Skin epidermis (tissue), 12 donors: ENCODE data around the gene ARG1.
"Not testable (repeated sequence)": the region's sequence is repeated elsewhere in the genome, so short reads cannot be mapped to it uniquely, and the experiment has no call there.

Source experiments
- H3K27ac ChIP-seq, 21 experiments: fragments of 200-600 bp; sonication (generic) in 11 of 21; one replicate each; pipeline ENCODE4 v1.5.0; 2020; ENCODE audit warnings: mild to moderate bottlenecking in 3 of 21, inconsistent platforms in 2 of 21, moderate library complexity in 2 of 21
- H3K4me3 ChIP-seq, 7 experiments: fragments of 200-600 bp; sonication (generic) in 2 of 7; one replicate each; pipeline ENCODE4 v1.5.0; 2020; ENCODE audit warnings: inconsistent platforms in 2 of 7, mild to moderate bottlenecking in 2 of 7, moderate library complexity in 1 of 7

Gene ARG1

DNA sequence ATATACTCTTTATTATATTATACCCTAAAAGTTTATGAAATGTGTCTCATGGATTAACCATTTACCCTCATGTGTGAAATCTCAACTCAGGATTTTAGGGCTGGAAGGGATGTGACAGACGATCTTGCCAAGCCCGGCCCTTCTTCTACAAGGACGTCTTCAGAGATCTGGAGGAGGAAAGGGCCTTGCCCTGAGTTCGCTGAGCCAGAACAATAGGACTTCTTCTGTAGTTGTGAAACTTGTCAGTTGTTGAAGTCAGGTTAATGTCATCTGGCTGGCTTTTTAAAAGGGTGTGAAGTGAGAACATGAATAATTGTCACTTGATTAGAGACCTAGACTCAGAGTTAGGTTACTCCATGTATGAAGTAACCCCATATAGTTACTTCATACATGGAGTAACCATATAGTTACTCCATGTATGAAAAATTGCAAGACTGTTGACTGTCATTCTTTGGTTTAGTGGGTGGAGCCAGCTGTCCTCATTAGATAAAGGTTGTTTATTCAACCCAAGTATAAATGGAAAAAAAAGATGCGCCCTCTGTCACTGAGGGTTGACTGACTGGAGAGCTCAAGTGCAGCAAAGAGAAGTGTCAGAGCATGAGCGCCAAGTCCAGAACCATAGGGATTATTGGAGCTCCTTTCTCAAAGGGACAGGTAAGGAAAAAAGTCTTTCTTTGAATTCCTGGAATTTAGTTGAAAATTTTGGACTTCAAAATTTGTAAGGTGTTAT, at the start of gene ARG1:
Gene ARG1, plus strand, starts transcription at position 541 of the 730 bp plus-strand sequence. Its CDS starts 57 bp downstream, at position 598.
- peak within 1 kb of the TSS in 1 of 7 experiments; percentile 0 for H3K4me3 ChIP-seq
- H3K27ac ChIP-seq, result peak within 1 kb of the TSS in 2 of 21 experiments; percentile 10 to 25

DNA sequence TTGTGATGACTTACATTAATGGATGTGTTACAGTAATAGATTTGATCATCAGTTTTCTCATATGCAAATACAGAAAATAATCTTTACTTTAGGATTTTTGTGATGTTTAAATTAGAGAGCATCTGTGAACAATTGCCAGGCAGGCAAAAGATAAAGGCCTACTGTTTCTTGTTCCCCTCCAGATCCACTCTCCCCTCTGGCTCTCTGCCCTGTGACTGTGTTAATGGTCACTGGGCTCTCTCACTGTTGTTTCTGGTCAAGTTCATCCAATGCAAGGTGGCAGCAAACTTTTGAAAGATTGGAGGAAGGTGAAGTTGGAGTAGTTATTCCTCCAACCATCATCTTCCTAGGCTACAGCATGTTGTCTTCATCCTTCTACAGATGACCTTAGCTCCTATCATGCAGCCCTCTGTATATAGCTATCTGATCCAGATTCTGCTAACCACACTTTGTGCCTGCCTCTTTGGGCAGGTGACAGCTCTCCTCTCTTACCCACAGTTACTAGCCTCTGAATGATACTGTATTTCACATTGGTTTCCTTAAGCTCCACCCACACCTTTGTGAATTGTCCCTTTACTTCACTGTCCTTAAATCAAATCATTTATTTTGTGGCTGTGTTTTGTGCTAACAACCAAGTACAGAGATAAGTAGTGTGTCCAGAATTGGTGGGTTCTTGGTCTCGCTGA, 48.9 kb upstream of the ARG1 start:
- Histone ChIP-seq H3K27ac (no peak overlapping the region), H3K4me3 (no peak overlapping the region)

DNA sequence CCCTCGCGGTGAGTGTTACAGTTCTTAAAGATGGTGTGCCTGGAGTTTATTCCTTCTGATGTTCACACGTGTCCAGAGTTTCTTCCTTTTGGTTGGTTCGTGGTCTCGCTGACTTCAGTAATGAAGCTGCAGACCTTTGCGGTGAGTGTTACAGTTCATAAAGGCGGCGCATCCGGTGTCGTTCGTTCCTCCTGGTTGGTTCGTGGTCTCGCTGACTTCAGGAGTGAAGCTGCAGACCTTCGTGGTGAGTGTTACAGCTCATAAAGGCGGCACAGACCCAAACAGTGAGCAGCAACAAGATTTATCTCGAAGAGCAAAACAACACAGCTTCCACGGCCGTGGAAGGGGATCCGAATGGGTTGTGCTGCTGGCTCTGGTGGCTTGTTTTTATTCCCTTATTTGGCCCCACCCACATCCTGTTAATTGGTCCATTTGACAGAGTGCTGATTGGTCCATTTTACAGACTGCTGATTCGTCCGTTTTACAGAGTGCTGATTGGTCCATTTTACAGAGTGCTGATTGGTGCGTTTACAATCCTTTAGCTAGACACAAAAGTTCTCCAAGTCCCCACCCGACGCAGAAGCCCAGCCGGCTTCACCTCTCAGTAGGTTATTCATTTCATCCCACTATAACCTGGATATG, 48.2 kb upstream of the ARG1 start:
- Histone ChIP-seq H3K27ac (no peak overlapping the region), H3K4me3 (no peak overlapping the region)

DNA sequence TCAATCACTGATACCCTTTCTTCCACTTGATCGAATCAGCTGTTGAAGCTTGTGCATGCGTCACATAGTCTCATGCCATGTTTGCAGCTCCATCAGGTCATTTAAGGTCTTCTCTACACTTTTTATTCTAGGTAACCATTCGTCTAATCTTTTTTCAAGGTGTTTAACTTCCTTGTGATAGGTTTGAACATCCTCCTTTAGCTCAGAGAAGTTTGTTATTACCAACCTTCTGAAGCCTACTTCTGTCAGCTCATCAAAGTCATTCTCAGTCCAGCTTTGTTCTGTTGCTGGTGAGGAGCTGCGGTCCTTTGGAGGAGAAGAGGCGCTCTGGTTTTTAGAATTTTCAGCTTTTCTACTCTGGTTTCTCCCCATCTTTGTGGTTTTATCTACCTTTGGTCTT, 42.1 kb upstream of the ARG1 start:
- H3K4me3 ChIP-seq, result not testable (repeated sequence)

DNA sequence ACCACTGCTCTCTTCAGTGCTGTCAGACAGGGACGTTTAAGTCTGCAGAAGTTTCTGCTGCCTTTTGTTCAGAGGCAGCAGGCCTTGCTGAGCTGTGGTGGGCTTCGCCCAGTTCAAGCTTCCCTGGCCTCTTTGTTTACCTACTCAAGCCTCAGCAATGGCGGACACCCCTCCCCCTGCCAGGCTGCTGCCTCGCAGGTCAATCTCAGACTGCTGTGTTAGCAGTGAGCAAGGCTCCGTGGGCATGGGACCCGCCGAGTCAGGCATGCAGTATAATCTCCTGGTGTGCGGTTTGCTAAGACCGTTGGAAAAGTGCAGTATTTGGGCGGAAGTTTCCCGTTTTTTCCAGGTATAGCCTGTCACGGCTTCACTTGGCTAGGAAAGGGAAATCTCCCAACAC, 41.3 kb upstream of the ARG1 start:
- not testable (repeated sequence) for H3K27ac ChIP-seq, H3K4me3 ChIP-seq

More for the DNA sequence above, 42.1 kb upstream of the ARG1 start:
- H3K27ac ChIP-seq, result not testable (repeated sequence)

DNA sequence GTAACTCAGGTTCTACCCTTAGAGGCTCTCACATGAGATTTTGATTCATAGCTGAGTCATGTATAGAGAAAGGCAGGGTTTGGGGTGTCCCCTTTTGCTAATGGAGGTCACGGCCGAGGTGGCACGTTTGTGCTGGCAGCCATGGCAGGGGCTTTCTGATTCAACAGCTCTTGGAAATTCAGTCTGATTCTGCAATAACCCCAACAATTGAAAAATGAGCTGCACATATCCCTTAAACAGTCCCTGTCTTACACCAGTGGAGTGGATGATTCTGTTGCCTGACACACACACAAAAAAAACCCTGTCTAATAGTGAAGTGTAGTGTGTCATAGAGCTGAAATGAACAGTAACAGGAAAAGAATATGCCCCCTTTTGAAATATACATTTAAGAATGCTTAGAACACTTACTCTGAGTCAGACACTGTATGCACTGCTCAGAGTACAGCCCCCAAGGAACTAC, 40.4 kb upstream of the ARG1 start:
- no peak overlapping the region for H3K27ac ChIP-seq
- H3K4me3 ChIP-seq, result no peak overlapping the region

DNA sequence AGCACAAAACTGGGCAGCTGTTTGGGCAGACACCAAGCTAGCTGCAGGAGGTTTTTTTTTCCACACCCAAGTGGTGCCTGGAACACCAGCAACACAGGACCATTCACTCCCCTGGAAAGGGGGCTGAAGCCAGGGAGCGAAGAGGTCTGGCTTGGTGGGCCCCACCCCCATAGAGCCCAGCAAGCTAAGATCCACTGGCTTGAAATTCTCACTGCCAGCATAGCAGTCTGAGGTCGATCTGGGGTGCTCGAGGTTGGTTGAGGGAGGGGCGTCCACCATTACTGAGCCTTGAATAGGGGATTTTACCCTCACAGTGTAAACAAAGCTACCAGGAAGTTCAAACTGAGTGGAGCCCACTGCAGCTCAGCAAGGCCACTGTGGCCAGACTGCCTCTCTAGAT, 34.4 kb upstream of the ARG1 start:
- H3K4me3 ChIP-seq, H3K27ac ChIP-seq: not testable (repeated sequence)

DNA sequence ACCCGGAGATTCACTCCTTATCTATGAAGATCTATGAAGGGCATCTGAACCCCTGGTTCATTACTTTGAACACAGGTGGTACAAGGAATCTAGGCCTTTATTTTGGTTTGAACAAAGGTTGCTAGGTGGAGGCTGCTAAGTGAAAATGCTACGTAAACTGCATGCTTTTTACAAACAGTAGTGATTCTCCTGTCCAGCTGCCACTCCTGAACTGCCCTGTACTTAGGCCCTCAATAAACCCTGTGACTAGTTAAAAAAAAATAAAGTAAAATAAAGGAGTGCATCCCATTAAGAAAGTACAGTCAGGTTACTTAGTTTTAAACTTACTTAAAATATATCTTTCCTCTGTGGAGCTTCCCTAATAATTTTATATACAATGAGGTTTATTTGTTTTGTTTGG, 27.7 kb upstream of the ARG1 start:
- Histone ChIP-seq H3K27ac (no peak overlapping the region), H3K4me3 (no peak overlapping the region)

DNA sequence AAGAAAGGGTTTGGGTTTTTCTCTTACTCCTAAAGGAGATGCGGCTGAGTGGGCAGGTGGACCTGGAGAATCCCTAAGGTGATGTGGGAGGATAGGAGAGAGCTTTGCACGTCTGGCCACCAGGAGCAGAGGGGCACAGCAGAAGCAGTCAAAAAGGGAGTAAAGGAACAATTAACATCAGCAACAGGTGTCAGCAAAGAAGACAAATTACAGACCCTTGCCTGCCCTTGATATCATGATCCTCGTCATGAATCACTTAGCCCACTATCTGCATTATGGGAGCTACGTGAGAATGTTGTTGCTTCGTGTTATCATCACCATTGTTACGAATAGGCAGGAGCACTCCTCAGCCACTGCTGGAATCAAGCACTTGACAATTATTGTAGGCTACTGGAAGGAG, 25.5 kb upstream of the ARG1 start:
- Histone ChIP-seq H3K4me3 (no peak overlapping the region), H3K27ac (no peak overlapping the region)

DNA sequence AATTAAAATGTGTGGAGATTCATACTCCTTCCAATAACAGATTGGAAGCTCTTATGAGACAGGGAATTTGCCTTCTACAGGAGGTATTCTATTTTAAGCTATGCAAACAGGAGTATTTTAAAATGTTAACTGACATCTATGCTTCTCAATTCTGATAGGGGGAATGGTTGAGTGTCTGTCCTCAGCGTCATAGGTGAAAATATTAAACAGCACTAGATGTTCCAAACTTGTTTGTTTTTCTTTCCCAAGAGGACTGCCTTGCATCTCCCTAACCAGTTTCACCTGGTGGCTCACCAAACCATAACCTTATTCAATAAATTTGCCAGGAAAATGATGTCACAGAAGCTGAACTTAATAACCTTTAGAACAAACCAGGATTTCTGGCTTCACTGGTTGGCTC, 24.6 kb upstream of the ARG1 start:
- Histone ChIP-seq H3K4me3 (no peak overlapping the region), H3K27ac (no peak overlapping the region)

DNA sequence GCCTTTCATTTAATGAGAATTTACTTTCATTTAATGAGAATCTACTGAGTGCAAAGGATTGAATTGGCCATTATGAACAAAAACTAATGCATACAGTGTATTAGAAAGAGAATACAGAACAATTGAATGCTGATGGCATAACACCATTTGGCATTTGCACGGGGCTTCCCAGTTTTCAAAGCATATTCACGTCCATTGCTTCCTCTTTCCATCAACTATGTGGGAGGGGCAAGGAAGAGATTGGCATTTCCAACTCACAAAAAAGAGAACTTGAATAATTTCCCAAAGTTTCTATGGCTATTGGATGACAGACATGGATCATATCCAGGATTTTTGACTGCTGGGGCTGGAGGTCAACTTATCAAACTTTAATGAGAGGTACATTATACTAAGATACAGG, 23.2 kb upstream of the ARG1 start:
- Histone ChIP-seq H3K4me3 (no peak overlapping the region), H3K27ac (no peak overlapping the region)

DNA sequence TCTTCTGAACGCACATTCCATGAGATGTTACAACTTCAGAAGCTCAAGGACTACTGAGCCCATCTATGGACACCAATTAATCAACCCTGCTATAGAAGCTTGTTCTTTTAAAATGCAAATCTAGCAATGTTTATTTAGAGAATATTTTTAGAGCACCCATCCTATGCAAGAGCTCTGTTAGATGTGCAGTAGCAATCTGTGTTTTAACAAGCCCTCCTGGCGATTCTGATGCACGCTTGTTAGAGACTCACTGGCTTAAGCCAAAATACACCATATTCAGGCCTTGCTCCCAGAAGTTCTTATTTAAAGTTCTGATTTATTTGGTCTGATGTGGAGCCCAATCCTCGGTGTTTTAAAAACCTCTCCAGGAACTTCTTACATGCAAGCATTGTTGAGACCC, 21.1 kb upstream of the ARG1 start:
- Histone ChIP-seq H3K27ac (no peak overlapping the region), H3K4me3 (no peak overlapping the region)

DNA sequence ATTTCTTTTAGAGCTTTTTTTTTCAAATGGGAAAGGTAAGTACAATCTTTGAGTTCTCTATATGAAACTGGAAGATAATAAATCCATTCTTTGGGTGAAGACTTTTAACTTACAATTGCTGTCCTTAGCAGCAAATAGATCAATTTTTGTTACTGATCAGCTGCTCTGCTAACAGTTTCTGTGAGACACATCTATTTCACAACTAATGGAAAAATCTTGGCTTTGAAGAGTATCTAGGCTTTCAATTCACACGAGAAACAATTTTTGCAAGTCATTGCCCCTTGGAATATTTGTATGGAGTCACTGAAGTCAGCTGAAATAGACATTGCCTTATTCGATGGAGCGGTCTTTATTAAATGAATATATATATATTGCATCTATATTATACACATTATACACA, 20.5 kb upstream of the ARG1 start:
- H3K4me3 ChIP-seq, result no peak overlapping the region
- no peak overlapping the region for H3K27ac ChIP-seq

DNA sequence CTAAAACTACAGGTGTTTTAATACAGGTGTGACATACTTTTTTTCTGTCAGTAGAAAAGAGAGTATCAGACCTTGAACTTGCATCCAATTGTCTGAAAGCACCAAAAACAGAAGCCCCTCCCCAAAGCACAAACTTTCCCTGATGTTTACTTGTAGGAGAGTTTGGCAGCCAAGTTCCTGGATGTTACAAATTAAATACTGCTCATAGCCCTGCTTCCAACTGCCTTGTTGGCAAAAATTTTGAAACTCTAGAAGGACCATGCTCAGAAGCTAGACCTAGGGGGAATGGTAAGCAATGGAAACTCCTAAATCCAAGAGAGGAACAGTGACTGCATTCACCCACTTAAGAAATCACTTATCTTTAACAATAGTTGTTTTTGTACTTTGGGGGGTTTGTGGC, 17.0 kb upstream of the ARG1 start:
- no peak overlapping the region for H3K27ac ChIP-seq
- no peak overlapping the region for H3K4me3 ChIP-seq

DNA sequence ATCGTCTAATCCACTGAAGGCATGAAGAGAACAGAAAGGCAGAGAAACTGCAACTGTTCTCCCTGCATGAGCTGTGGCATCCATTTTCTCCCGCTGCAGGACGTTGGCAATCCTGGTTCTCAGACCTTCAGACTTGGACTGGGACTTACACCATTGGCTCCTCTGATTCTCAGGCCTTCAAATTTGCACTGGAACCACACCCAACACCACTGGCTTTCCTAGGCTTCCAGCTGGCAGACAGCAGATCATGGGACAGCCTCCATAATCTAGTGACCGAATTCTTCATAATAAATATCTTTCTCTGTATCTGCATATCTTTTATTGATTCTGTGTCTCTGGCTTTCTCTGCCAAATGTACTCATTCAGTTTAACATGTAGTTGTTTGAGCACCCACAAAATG, 14.1 kb upstream of the ARG1 start:
- Histone ChIP-seq H3K27ac (no peak overlapping the region), H3K4me3 (no peak overlapping the region)

DNA sequence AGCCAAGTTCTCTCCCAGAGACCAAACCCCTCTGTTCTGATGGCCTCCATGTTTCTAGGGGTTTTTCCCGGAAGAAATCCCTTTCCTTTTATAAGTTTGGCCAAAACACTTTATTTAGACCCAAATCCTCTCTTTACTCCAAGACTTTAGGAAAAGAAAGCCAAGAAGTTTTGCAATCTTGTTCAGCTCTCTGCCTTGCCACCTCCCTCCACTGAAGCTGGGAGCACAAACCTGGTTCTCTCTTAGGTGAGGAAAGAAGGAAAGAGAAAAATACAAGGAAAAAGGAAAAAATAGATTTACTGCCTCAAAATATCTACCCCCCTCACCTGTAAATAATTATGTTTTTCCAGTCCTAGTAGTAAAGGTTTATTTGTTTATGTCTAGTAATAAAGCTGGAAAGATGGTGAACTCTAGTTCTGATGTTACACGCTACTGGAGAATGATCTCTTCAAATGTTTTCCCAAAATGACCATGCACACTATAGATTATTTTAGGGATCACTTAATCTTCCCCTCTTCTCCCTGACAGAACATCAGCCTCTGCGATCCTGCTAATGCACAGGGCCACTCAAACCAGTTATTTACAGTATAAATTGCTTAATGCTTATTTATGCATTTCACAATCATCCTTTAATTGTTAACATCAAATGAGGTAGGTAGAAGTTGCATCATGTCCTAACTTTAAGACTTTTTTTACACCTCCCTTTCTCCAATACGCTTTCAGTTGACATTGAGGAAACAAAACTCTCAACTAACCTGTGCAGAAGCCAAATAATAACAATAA, 10.9 kb upstream of the ARG1 start:
- Histone ChIP-seq H3K4me3 (no peak overlapping the region), H3K27ac (no peak overlapping the region)

DNA sequence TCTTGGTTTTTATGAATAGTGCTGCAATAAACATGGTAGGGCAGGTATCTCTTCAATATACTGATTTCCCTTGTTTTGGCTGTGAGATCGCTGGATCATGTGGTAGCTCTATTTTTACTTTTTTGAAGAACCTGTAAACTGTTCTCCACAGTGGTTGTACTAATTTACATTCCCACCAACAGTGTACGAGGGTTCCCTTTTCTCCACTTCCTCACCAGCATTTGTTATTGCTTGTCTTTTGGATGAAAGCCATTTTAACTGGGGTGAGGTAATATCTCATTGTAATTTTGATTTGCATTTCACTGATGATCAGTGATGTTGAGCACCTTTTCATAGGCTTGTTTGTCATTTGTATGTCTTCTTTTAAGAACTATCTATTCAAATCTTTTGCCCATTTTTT, 8.0 kb upstream of the ARG1 start:
- Histone ChIP-seq H3K4me3 (no peak overlapping the region), H3K27ac (no peak overlapping the region)

DNA sequence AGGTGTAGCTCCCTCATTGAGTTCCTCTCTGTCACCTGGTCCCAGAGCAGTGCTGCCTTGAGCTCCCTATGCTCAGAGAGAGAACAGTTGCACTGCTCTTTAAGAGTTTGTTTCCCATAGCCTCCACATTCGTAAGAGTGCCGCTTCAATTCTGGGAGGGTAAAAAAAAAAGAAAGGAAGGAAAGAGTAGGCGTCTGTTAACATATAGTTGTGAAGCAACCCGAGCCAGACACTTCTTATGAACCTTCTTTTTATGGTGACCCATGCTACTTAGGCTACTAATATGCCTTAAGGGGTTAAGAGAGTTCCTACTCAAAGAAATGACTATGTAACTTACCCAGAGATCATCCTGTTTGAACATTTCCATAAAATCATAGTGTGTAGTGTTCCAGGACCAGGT, 4.3 kb upstream of the ARG1 start:
- Histone ChIP-seq H3K4me3 (no peak overlapping the region), H3K27ac (no peak overlapping the region)

DNA sequence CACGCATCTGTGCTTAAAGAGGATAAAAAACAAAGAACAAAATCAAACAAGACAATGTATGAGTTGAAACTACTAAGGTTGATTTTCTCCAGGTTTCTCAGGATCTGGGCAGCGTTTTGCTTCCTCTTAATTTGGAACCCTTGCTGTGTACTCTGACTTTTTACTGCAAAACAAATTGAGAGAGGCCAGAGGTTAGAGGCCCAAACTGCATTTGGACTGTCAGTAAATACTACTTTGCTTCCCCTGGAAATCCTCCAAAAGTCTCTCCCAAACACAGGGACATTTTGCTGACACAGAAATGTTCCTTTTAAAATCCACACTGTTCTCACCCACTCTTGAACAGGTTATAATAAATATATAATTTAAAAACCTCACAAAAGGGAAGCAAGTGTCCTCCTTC, 1.1 kb downstream of the ARG1 start:
- no peak overlapping the region for H3K4me3 ChIP-seq

DNA sequence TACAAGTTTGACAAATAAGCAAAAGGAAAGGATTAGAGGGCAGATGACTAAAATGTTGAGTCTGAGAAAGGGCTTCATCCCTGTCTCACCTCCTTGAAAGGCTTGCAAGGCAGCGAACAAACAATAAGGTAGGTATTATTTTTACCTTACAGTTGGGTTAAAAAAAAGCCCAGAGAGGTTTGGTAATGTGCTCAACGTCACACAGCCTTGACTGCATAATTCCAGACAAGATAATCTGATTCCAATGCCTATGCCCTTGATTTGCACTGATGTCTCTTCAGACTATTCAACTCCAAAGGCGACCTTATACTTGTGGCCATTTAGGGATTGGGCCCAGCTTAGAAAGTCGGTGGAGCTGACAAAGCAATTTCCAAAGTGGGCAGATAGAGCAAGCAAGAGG, 1.7 kb downstream of the ARG1 start:
- Histone ChIP-seq H3K4me3 (no peak overlapping the region), H3K27ac (peak overlapping the region in 1 of 21 experiments; percentile 4)

More for the DNA sequence above, 1.1 kb downstream of the ARG1 start:
- peak overlapping the region in 1 of 21 experiments; percentile 10 for H3K27ac ChIP-seq
